A673 (cell line): ENCODE data around the gene PLCL1. TPM values are rescaled to one million over a fixed set of nuclear protein-coding genes. Genes with fewer than 3 reads are reported as not detected.

Experiments used
- BruUV-seq: library from RNA; stranded (reverse); fragments of 400-500 nt; replicated peaks from 2 replicates; lab custom pipeline; 2021; lab: Mats Ljungman, UMichigan
- CTCF ChIA-PET: fragments of 300-600 bp; sonication (Branson Sonifier 250); formaldehyde crosslinking; loops from one replicate; lab custom pipeline; 2022; ENCODE audit warnings: antibody characterized with exemption; lab: Charles Lee
- POLR2A ChIA-PET: fragments of 300-600 bp; sonication (Branson Sonifier 250); formaldehyde crosslinking; loops from one replicate; lab custom pipeline; 2022; ENCODE audit warnings: antibody characterized with exemption; ENCODE audit not compliant: low non-redundant PET; lab: Charles Lee
- DNase-seq: peaks from one replicate; pipeline ENCODE4 v3.0.0-alpha.2; 2015; ENCODE audit warnings: low spot score
- H3K27ac ChIP-seq: fragments of 200-600 bp; sonication (generic); 2 replicates; pipeline ENCODE4 v1.5.1; 2016; ENCODE audit warnings: mixed run types, low read depth, mild to moderate bottlenecking, mixed read lengths, antibody characterized with exemption, low read length; ENCODE audit not compliant: poor library complexity, severe bottlenecking
- H3K27me3 ChIP-seq: fragments of 200-600 bp; sonication (generic); replicated peaks from 2 replicates; pipeline ENCODE4 v1.6.1; 2017; ENCODE audit warnings: mixed run types, low read depth, mild to moderate bottlenecking, mixed read lengths, antibody characterized with exemption, low read length; ENCODE audit not compliant: insufficient read depth, poor library complexity
- H3K36me3 ChIP-seq: fragments of 200-600 bp; sonication (generic); 2 replicates; pipeline ENCODE4 v1.6.1; 2016; ENCODE audit warnings: mixed run types, mild to moderate bottlenecking, mixed read lengths, antibody characterized with exemption, low read length; ENCODE audit not compliant: insufficient read depth, poor library complexity, severe bottlenecking
- H3K4me1 ChIP-seq: fragments of 200-600 bp; sonication (generic); 2 replicates; pipeline ENCODE4 v1.6.1; 2017; ENCODE audit warnings: mixed run types, mild to moderate bottlenecking, mixed read lengths, antibody characterized with exemption, low read length; ENCODE audit not compliant: insufficient read depth, poor library complexity, severe bottlenecking
- H3K4me3 ChIP-seq: fragments of 200-600 bp; sonication (generic); 2 replicates; pipeline ENCODE4 v1.5.1; 2016; ENCODE audit warnings: low read depth, mixed run types, mild to moderate bottlenecking, mixed read lengths, low read length; ENCODE audit not compliant: poor library complexity, severe bottlenecking
- H3K9me3 ChIP-seq: fragments of 200-600 bp; sonication (generic); 2 replicates; pipeline ENCODE4 v1.6.1; 2016; ENCODE audit warnings: mixed run types, low read depth, mild to moderate bottlenecking, mixed read lengths, antibody characterized with exemption, low read length; ENCODE audit not compliant: poor library complexity, severe bottlenecking
- EZH2 ChIP-seq: fragments of 200-600 bp; sonication (generic); IDR thresholded peaks from 2 replicates; pipeline ENCODE4 v1.6.1; 2017; ENCODE audit warnings: borderline replicate concordance, low read depth, mild to moderate bottlenecking, mixed read lengths, antibody characterized with exemption, low read length; ENCODE audit not compliant: poor library complexity, severe bottlenecking
- intact Hi-C: fragments of 100-400 bp; cut with micrococcal nuclease; formaldehyde crosslinking; loops from one replicate; pipeline ENCODE4 v1.10.0; 2022; ENCODE audit not compliant: unreplicated experiment
- total RNA-seq: library from RNA; stranded (reverse); gene quantifications from 2 replicates; pipeline ENCODE4 v1.2.3, GENCODE V29; 2021
- TF ChIP-seq, protein P1 (sequence below): fragments of 300-800, 200-600 bp; sonication (generic); conservative IDR thresholded peaks from 2 replicates; pipeline ENCODE4 v1.5.1; 2017; ENCODE audit warnings: low read depth, mild to moderate bottlenecking, antibody characterized with exemption, low read length, moderate library complexity, mixed read lengths

The PLCL1 gene
- total RNA-seq, 1 experiment from 2014 or later: not detected

DNA sequence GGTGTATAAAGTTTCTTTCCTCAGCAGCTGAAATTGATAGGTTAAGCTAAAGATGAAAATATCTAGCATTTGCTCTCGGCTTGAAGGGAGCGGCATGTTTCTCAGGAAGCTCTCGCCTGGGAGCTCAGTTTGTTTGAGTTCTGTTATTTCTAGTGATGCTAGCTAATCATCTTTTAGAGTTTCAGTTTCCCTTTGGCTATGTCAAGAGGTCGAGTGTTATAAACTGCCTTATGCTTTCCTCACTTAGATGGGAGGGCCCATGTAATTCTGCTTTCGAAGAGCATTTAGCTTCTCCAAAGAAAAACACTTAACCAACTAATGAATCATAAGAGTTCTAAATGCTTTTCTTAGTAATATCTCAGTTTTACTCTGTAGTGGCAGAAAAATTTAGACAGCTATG, 33.6 kb downstream of the PLCL1 start:
- ChIA-PET CTCF (interaction anchor here (0.6 kb wide), 1 partner anchor 458 kb away, joined by 5 read pairs; no protein-coding TSS in a partner anchor), POLR2A (no interaction called here)
- intact Hi-C loops: no loop called here
- DNase-seq: no peak
- Histone ChIP-seq H3K4me3 (no peak overlapping the region), H3K27ac (no peak overlapping the region), H3K27me3 (no peaks in the 10 kb centered on the region), H3K36me3 (no peaks in the 10 kb centered on the region), H3K4me1 (no peaks in the 10 kb centered on the region), H3K9me3 (no peaks in the 10 kb centered on the region)
- TF ChIP-seq, protein P1, sequence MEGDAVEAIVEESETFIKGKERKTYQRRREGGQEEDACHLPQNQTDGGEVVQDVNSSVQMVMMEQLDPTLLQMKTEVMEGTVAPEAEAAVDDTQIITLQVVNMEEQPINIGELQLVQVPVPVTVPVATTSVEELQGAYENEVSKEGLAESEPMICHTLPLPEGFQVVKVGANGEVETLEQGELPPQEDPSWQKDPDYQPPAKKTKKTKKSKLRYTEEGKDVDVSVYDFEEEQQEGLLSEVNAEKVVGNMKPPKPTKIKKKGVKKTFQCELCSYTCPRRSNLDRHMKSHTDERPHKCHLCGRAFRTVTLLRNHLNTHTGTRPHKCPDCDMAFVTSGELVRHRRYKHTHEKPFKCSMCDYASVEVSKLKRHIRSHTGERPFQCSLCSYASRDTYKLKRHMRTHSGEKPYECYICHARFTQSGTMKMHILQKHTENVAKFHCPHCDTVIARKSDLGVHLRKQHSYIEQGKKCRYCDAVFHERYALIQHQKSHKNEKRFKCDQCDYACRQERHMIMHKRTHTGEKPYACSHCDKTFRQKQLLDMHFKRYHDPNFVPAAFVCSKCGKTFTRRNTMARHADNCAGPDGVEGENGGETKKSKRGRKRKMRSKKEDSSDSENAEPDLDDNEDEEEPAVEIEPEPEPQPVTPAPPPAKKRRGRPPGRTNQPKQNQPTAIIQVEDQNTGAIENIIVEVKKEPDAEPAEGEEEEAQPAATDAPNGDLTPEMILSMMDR: no peak
- no peak for TF ChIP-seq EZH2
- no TSS peak for BruUV-seq

GRCh38 chr2:197838579-197838978, 34.2 kb downstream of the PLCL1 start:
- ChIA-PET CTCF (no interaction called here), POLR2A (no interaction called here)
- Histone ChIP-seq H3K4me1 (no peaks in the 10 kb centered on the region), H3K4me3 (no peak overlapping the region), H3K36me3 (no peaks in the 10 kb centered on the region), H3K27me3 (no peaks in the 10 kb centered on the region), H3K9me3 (no peaks in the 10 kb centered on the region), H3K27ac (no peak overlapping the region)
- intact Hi-C loops: no loop called here
- DNase-seq: no peak
- no TSS peak for BruUV-seq
- TF ChIP-seq, protein P1: no peak
- no peak for TF ChIP-seq EZH2

GRCh38 chr2:197839327-197839726, 34.9 kb downstream of the PLCL1 start:
- BruUV-seq: no TSS peak
- intact Hi-C loops: no loop called here

More at GRCh38 chr2:197839327-197839726, 34.9 kb downstream of the PLCL1 start:
- Histone ChIP-seq H3K36me3 (no peaks in the 10 kb centered on the region), H3K9me3 (no peaks in the 10 kb centered on the region), H3K4me3 (no peak overlapping the region), H3K27ac (no peak overlapping the region), H3K4me1 (no peaks in the 10 kb centered on the region), H3K27me3 (no peaks in the 10 kb centered on the region)
- no peak for DNase-seq
- POLR2A ChIA-PET: no interaction called here
- TF ChIP-seq, protein P1: no peak
- TF ChIP-seq EZH2: no peak
- CTCF ChIA-PET: no interaction called here
